Measurements from ENCODE around the gene ONECUT1.
"Not testable (repeated sequence)": the region's sequence is repeated elsewhere in the genome, so short reads cannot be mapped to it uniquely, and the experiment has no call there.

The ONECUT1 gene

DNA sequence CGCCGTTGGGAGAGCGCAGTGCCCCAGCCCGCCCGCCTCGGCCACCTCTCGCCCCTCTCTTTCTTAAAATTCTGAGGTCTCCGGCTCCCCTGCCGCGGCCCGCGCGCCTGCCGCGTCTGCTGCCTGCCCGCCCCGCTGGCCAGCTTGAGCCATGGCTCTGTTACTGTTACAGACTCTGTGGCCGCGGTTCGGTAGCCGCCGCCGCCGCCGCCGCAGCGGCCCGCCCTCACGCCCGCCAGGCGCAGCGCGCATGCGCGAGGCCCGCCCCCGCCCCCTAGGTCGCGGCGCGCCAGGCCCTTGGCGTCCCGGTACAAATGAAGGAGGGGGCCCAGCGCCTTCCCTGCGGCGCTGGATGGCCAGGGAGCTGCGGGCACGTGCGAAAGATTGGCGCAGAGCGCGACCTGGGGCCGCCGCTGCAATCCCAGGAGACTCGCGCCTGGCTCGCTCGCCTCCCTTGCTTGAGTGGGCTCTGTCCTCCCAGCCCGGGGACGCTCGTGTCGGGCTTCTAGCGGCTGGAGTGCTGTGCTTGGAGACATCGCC, at the start of gene ONECUT1:
TSS of gene ONECUT1 (minus strand) at position 168 of the 540 bp plus-strand sequence. CDS start 452 bp downstream, outside the sequence.
- no peak for DNase-seq

DNA sequence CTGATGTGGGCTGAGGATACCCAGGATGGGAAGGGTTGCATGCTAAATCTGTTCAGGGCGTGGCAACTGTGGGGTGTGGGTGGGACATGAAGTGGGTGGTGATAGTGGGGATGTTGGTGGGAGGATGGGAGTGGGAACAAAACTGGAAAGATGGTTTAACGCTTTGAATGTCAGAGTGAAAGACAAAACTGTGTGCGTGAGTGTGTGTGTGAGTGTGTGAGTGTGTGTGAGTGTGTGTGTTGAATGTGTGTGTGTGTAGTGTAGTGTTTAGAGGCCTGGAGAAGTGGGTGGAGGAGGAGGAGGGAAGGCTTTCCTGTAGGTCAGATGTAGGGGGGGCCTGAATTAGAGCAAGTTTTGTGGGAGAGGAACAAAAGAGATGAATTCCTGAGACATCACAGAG, 44.2 kb upstream of the ONECUT1 start:
- DNase-seq, result no peak

DNA sequence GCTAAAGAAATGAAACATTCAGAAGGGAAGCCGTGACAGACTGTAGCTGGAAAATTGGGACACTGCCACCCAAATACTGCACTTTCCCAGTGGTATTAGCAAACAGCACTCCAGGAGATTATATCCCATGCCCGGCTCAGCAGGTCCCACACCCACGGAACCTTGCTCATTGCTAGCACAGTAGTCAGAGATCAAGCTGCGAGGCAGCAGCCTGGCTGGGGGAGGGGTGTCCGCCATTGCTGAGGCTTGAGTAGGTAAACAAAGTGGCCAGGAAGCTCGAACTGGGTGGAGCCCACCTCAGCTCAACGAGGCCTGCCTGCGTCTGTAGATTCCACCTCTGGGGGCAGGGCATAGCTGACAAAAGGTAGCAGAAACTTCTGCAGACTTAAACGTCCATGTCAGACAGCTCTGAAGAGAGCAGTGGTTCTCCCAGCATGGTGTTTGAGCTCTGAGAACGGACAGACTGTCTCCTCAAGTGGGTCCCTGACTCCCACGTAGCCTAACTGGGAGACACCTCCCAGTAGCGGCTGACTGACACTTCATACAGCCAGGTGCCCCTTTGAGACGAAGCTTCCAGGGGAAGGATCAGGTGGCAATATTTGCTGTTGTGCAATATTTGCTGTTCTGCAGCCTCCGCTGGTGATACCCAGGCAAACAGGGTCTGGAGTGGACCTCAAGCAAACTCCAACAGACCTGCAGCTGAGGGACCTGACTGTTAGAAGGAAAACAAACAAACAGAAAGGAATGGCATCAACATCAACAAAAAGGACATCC, 34.2 kb upstream of the ONECUT1 start:
- not testable (repeated sequence) for DNase-seq

- DNase-seq, result no peak
Observed at GRCh38 chr15:52822475-52822874, 32.3 kb upstream of the ONECUT1 start.

- no peak for DNase-seq
Observed at GRCh38 chr15:52819253-52819652, 29.1 kb upstream of the ONECUT1 start.

DNA sequence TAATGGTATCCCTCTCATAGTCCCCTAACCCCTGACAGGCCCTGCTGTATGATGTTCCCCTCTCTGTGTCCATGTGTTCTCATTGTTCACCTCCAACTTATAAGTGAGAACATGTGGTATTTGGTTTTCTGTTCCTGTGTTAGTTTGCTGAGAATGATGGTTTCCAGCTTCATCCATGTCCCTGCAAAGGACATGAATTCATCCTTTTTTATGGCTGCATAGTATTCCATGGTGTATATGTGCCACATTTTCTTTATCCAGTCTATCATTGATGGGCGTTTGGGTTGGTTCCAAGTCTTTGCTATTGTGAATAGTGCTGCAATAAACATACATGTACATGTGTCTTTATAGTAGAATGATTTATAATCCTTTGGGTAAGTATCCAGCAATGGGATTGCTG, 25.8 kb upstream of the ONECUT1 start:
- not testable (repeated sequence) for DNase-seq

GRCh38 chr15:52808996-52809395, 18.9 kb upstream of the ONECUT1 start:
- no peak for DNase-seq

DNA sequence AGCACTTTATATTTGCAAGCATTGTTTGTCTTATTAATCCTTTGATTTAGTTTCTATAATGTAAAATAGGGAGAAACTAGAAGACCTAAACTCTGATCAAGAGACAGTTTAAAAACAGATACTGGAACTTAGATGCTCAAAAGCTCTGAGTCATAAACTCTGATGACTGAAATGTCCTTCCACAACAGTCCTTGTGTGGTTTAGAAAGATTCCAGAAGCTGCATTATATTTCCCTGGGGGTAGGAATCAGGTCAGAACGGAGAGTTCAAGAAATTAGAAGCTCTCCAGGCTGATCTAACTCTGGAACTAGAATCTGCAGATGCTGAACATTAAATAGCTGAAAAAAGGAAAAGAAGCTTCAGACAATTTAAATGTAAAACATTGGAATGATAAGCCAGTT, 18.3 kb upstream of the ONECUT1 start:
- DNase-seq, result no peak

DNA sequence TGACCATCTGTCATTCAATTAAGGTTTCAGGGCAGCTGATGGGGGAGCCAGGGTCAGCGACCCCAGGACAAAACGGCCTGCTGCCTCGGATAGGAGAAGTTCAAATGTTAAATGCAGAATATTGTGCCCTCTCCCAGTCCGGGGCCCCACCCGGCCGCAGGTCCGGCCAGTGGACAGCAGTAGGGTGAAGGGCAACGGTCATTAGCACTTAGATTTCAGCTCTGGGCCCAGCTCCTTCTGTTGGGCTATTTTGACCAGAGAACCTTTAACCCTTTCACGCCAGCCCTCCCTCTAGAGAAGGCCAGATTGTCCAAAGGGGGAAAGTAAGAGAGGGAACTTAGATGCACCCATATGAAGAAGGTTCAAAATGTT, 16.1 kb upstream of the ONECUT1 start:
- no peak for DNase-seq

GRCh38 chr15:52805351-52806283, 15.5 kb upstream of the ONECUT1 start:
- no peak for DNase-seq

DNA sequence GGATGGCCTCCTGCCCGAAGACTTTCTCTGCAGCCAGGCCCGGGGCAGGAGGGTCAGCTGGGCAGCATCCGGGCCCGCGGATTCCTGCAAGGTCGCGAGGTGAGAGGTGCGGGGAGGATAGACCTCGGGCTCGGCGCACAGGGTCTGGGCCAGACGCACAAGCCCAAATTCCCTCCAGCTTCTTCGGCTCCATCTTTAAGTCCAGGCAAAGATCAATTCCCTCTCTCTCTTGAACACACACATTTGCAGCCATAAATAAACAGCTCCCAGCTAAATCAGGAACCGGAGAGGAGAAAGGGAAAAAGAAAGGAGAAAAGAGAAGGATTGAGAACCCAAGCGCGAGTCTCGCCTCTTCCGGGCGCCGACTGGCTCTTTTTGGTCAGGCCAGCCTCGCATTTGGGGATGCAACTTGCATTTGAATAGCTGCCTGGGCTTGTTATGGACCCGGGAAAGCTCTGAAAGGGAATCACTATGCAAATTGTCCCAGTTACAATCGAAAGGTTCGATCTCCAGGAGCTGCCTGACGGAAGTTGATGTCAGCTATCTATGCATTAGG, 14.5 kb upstream of the ONECUT1 start:
- no peak for DNase-seq

DNA sequence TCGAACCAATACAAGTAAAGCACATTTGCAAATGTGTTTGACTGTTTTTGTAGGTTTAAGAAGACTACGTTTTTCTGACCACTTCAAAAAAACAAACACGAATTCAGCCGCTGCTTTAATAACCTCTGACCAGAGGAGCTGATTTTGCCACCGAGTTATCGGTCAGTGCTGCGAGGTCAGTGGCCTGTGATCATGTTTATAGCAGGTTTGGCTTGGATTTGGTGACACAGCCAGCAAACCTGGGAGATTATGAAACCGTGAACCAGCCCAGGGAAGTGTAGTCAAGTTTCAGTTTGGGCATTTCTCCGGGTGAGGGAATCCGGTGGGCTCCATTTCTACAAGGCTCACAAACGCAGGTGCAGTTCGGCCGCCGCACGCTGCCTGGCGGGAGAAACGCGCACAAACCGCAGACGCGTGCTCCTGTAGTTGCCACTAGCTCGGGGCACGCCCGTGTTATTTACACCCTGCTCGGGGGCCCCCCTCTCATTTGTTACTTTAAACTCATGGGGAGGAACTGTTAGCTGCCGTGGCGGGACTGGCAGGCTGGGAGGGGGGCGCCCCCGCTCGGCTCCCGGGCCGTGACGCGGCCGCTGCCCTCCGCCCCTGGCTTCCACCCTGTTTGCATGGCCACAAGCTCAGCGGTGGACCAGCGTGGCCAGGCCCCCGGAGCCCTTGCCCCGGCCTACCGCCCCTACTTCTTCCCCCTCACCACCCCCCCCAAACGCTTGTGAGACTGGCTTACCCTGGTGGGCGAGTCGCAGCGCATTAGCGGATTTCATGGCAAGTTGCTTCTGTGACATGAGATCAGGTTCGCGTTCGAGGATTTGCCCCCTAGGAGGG, 13.6 kb upstream of the ONECUT1 start:
- DNase-seq, result no peak

- no peak for DNase-seq
Observed at GRCh38 chr15:52803108-52803466, 13.0 kb upstream of the ONECUT1 start.

DNA sequence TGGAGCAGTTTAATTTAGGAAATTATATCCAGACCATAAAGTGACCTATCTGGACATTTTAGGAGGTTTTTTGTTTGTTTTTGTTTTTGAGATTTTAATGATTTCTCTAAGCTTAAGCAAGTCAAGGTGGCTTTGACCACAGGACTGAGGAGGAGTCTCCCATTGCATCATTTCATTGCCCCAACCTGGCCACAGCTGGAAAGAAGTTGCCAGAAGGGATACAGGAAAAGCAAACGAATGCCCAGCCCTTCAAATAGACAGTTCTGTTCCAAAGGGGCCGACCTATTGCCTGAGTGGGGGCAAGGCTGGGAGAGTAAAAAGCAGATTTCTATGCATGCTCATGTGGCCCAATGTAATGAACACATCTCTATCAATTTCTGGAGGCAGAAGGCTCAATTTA, 12.0 kb upstream of the ONECUT1 start:
- no peak for DNase-seq

DNA sequence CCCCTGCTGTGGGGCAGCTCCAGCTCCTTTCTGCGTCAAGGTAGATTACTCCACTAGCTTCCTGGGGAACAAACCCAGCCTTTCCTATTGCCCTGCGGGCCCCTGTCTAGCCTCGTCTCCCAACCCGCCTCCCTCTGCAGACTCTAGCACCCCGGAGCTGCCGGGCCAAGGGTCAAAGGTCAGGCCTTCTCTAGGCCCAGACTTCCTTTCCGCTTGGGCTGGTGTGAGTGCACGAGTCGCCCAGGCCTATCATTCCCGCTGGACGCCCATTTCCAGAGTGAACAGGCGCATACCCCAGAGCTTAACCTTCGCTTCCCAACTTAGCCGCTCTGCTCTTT, 11.6 kb upstream of the ONECUT1 start:
- DNase-seq, result no peak

- no peak for DNase-seq
Observed at GRCh38 chr15:52800828-52801747, 11.0 kb upstream of the ONECUT1 start.

DNA sequence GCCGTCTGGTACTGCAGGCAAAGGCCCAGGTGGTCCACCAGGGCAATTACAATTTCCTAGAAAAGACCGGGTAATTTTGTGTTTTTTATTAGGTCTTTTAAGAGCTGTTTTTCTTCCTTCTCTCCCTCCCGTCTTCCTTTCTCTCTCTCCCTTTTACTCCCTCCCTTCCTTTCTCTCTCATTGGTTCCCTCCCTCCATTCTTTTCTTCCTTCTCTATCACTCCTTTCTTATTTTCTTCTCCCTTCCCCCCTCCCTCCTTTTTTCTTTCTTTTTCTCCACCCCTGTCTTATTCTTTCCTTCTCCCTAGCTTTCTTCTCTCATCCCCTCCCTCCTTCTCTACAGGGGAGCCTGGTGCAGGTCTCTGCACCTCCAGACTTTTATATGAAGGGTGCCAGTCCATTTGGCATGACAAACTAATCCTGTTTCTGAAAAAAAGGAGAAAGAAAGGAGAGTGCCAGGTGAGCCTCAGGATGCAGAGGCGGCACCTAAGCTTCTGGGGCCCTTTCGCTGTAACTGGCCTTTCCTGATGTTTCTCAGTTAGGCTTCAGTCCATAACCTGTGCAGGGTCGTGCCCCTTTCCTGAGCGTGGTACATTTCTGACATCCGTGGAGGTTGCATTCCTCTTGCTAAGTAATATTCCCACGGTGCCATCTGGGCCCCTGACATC, 9.1 kb upstream of the ONECUT1 start:
- no peak for DNase-seq

DNA sequence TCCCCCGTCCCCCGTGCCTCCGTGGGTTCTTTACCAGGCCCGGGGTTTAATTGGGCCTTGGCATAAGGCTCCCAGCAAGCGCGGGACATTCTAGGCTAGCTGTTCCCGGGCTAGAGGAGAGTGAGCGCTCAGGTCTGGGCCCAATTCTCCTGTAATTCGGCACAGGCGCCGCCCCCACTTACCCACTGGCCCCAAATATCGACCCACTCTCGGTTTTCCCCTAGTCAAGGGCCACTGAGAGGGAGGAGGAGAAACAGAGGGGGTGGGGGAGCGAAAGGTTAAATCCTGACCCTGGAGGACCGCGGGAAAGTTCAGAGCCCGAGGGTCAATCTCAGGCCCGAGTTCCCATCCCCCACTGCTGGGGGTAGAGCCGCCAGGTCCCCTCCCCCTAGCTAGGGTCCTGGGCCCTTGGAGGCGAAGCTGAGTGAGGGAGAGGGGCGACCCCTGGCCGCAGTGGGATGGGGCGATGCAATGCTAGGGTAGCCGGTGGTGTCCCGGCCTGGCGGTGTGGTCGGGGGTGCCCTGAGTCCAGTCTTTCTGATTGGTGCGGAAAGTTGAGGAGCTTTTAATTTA, 8.5 kb upstream of the ONECUT1 start:
- no peak for DNase-seq

DNA sequence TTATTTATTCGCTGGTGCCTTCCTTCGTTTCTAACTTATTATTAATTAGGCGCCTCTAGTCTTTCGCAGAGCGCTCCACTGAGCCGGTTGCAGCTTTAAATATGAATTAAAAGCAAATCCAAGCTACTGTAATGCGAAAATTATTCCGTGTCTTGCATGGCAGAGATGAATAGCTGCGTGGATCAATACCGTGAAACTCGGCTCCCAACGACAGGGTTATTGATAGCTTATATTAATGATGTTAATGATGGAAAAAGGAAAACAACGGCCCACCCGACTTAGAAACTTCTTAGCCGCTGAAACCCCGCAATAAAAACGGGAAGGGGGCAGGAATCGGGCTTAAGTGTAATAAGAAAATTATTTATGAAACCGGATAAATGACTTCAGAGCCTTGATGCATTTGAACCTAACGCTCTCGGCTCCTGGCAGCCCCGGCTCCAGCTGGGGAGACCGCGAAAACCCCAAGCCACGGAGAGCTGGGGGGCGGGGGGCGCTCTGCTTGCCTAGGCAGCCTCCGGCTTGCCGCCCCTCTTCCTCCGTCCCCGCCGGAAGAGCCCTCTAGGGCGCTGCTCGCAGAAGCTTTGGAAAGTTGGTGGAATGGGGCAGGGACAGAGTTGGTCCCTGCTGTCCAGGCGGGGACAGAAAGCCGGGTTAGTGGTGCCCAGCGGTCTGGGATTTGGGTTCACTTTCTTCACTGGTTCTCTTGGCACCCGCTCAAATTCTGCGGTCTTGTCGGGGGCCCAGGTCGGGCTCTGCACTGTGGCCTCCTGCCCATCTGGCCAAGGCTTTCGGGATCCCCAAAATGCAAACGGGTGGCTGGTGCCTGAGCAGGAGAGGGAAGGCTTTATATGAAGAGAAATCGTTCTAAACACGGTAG, 7.7 kb upstream of the ONECUT1 start:
- no peak for DNase-seq

All from cerebellar nuclear complex (tissue), 1 donor.